GM23338 (cell line): ENCODE results near the gene PREP. TPM values are rescaled to one million over a fixed set of nuclear protein-coding genes. Genes with fewer than 3 reads are reported as not detected.

ENCODE experiments used
- ATAC-seq: fragments of 200-7000 bp; cut with Tn5 transposase; 3 replicates; pipeline ENCODE4 v1.9.1; 2020
- DNase-seq: peaks from one replicate; pipeline ENCODE4 v3.0.0-alpha.2; 2015; ENCODE audit warnings: low spot score
- H2AFZ ChIP-seq: fragments of 200-600 bp; sonication (generic); 2 replicates; pipeline ENCODE4 v1.8.0; 2016; ENCODE audit warnings: antibody characterized with exemption, mild to moderate bottlenecking, moderate library complexity
- H3F3A ChIP-seq: fragments of 200-600 bp; sonication (generic); replicated peaks from 2 replicates; pipeline ENCODE4 v1.8.0; 2017; ENCODE audit warnings: antibody characterized with exemption, mixed run types, low read depth
- H3K27ac ChIP-seq: fragments of 200-600 bp; sonication (generic); 2 replicates; pipeline ENCODE4 v1.6.1; 2016; ENCODE audit warnings: low read depth
- H3K27me3 ChIP-seq: fragments of 200-600 bp; sonication (generic); 2 replicates; pipeline ENCODE4 v1.8.0; 2016; ENCODE audit warnings: mild to moderate bottlenecking, mixed run types, moderate library complexity; ENCODE audit not compliant: insufficient read depth
- H3K36me3 ChIP-seq: fragments of 200-600 bp; sonication (generic); 2 replicates; pipeline ENCODE4 v1.8.0; 2016; ENCODE audit warnings: mild to moderate bottlenecking; ENCODE audit not compliant: insufficient read depth
- H3K4me1 ChIP-seq: fragments of 200-600 bp; sonication (generic); 2 replicates; pipeline ENCODE4 v1.8.0; 2016; ENCODE audit warnings: mild to moderate bottlenecking, moderate library complexity; ENCODE audit not compliant: insufficient read depth
- H3K4me2 ChIP-seq: fragments of 200-600 bp; sonication (generic); 2 replicates; pipeline ENCODE4 v1.7.1; 2017; ENCODE audit warnings: mixed run types
- H3K4me3 ChIP-seq: fragments of 200-600 bp; sonication (generic); 2 replicates; pipeline ENCODE4 v1.6.1; 2016; ENCODE audit warnings: mixed run types
- H3K79me2 ChIP-seq: fragments of 200-600 bp; sonication (generic); replicated peaks from 2 replicates; pipeline ENCODE4 v1.8.0; 2017; ENCODE audit warnings: mild to moderate bottlenecking; ENCODE audit not compliant: insufficient read depth
- H3K9me2 ChIP-seq: fragments of 200-600 bp; sonication (generic); 2 replicates; pipeline ENCODE4 v1.8.0; 2017; ENCODE audit not compliant: insufficient read depth
- H4K20me1 ChIP-seq: fragments of 200-600 bp; sonication (generic); replicated peaks from 2 replicates; pipeline ENCODE4 v1.8.0; 2017; ENCODE audit warnings: mild to moderate bottlenecking; ENCODE audit not compliant: insufficient read depth
- H3K27ac Mint-ChIP-seq: 2 replicates; pipeline ENCODE4 v1.8.0; 2020; ENCODE audit warnings: inconsistent platforms, mild to moderate bottlenecking, moderate library complexity, mixed read lengths
- H3K27me3 Mint-ChIP-seq: 3 replicates; pipeline ENCODE4 v1.8.0; 2022; ENCODE audit warnings: low read depth, mild to moderate bottlenecking, moderate library complexity, mixed read lengths, inconsistent platforms; ENCODE audit not compliant: insufficient read depth, poor library complexity
- H3K36me3 Mint-ChIP-seq: 3 replicates; pipeline ENCODE4 v1.8.0; 2021; ENCODE audit warnings: low read depth, mild to moderate bottlenecking, inconsistent platforms, moderate library complexity, mixed read lengths
- H3K4me1 Mint-ChIP-seq: 3 replicates; pipeline ENCODE4 v1.8.0; 2020; ENCODE audit warnings: mild to moderate bottlenecking, inconsistent platforms, mixed read lengths
- H3K4me3 Mint-ChIP-seq: 3 replicates; pipeline ENCODE4 v1.8.0; 2021; ENCODE audit warnings: moderate library complexity, mild to moderate bottlenecking, inconsistent platforms, mixed read lengths
- H3K9me3 Mint-ChIP-seq: 3 replicates; pipeline ENCODE4 v1.8.0; 2020; ENCODE audit warnings: moderate library complexity, mild to moderate bottlenecking, inconsistent platforms, mixed read lengths
- CREB1 ChIP-seq: fragments of 250-450 bp; sonication (Bioruptor Pico); IDR thresholded peaks from 2 replicates; pipeline ENCODE4 v1.5.0; 2020; ENCODE audit warnings: low read depth, mild to moderate bottlenecking, moderate library complexity
- EZH2 ChIP-seq: fragments of 200-600 bp; sonication (generic); IDR thresholded peaks from one replicate; pipeline ENCODE4 v1.8.0; 2017; ENCODE audit warnings: antibody characterized with exemption, mild to moderate bottlenecking, low read depth; ENCODE audit not compliant: unreplicated experiment
- EZH2phosphoT487 ChIP-seq: fragments of 200-600 bp; sonication (generic); IDR thresholded peaks from one replicate; pipeline ENCODE4 v1.8.1; 2018; ENCODE audit warnings: antibody characterized with exemption; ENCODE audit not compliant: unreplicated experiment
- JUNB ChIP-seq: IDR thresholded peaks from one replicate; pipeline ENCODE4 v1.6.1; 2016; ENCODE audit warnings: antibody characterized with exemption; ENCODE audit not compliant: unreplicated experiment
- NANOG ChIP-seq: IDR thresholded peaks from 2 replicates; pipeline ENCODE4 v1.6.1; 2016; ENCODE audit warnings: antibody characterized with exemption, borderline replicate concordance
- POLR2AphosphoS5 ChIP-seq: IDR thresholded peaks from 2 replicates; pipeline ENCODE4 v1.6.1; 2016; ENCODE audit warnings: antibody characterized with exemption, low read depth
- STAT1 ChIP-seq: IDR thresholded peaks from one replicate; pipeline ENCODE4 v1.6.1; 2016; ENCODE audit warnings: antibody characterized with exemption; ENCODE audit not compliant: unreplicated experiment
- ZNF114 ChIP-seq: fragments of 250-450 bp; sonication (Bioruptor Pico); IDR thresholded peaks from 2 replicates; pipeline ENCODE4 v1.5.0; 2020; ENCODE audit warnings: mild to moderate bottlenecking, moderate library complexity
- ZNF331 ChIP-seq: fragments of 250-450 bp; sonication (Bioruptor Pico); IDR thresholded peaks from 2 replicates; pipeline ENCODE4 v1.5.0; 2020; ENCODE audit warnings: low read depth, mild to moderate bottlenecking, moderate library complexity
- ZNF462 ChIP-seq: fragments of 250-450 bp; sonication (Bioruptor Pico); IDR thresholded peaks from 2 replicates; pipeline ENCODE4 v1.5.0; 2020; ENCODE audit warnings: mild to moderate bottlenecking, moderate library complexity
- polyA plus RNA-seq: library from polyadenylated mRNA; unstranded; fragments of >200 nt; fragmentation: Nextera tagmentation; extraction: Ambion mirVana; gene quantifications from 2 replicates; pipeline ENCODE4 v1.2.1, GENCODE V29; 2016
- total RNA-seq: library from RNA; depleted of rRNA; stranded (reverse); fragments of >200 nt; shearing (Covaris generic); gene quantifications from 2 replicates; pipeline ENCODE4 v1.2.3, GENCODE V29; 2014
- TF ChIP-seq, protein P1 (sequence below), 2 experiments: fragments of 200-600 bp in 1 of 2; sonication (generic) in 1 of 2; conservative IDR thresholded peaks; 2 replicates each; pipeline versions ENCODE4 v1.5.1 to v1.6.1; 2016 to 2017; ENCODE audit warnings: antibody characterized with exemption in 2 of 2, low read depth in 2 of 2, mild to moderate bottlenecking in 2 of 2, moderate library complexity in 1 of 2
- TF ChIP-seq, protein P2 (sequence below): IDR thresholded peaks from 2 replicates; pipeline ENCODE4 v1.6.1; 2016; ENCODE audit warnings: antibody characterized with exemption

PREP gene
- total and polyA plus RNA-seq, 2 experiments from 2014 or later: 28.5 to 52.7 TPM

DNA sequence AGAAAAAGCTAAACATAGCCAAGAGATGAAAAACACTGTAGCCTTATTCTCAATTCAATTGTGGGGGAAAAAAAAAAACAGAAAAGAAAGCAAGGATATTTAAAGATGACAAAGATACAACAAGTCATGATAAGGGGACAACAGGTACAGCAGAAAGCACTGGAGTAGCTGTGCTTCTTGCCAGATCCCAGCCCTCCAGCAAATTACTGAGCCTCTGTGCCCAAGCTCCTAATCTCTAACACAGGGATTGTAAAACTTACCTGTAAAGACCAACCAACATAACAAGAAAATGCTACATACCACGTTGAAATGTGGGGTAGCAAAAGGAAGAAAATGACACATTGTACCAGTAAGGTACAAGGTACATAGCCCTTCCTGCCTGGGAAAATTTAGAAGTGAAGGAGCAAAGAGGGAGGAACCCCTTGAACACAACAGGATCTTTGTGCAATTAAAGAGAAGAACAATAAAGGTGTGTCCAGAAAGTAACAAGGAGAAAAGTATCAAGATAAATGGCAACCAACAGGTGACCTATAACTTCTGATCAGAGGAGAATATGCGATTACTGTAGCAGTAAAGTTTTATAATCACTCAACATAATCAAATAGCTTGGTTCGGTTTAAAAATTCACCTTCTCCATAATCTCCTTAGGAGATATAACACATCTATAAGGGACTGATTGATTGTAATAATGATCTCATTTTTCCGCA lies 30.6 kb downstream of the PREP start (continued):
- TF ChIP-seq, protein P1, sequence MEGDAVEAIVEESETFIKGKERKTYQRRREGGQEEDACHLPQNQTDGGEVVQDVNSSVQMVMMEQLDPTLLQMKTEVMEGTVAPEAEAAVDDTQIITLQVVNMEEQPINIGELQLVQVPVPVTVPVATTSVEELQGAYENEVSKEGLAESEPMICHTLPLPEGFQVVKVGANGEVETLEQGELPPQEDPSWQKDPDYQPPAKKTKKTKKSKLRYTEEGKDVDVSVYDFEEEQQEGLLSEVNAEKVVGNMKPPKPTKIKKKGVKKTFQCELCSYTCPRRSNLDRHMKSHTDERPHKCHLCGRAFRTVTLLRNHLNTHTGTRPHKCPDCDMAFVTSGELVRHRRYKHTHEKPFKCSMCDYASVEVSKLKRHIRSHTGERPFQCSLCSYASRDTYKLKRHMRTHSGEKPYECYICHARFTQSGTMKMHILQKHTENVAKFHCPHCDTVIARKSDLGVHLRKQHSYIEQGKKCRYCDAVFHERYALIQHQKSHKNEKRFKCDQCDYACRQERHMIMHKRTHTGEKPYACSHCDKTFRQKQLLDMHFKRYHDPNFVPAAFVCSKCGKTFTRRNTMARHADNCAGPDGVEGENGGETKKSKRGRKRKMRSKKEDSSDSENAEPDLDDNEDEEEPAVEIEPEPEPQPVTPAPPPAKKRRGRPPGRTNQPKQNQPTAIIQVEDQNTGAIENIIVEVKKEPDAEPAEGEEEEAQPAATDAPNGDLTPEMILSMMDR (conservative IDR thresholded peaks at IDR 0.05; ENCODE audit: low read depth in 2 of 2): no peak
- TF ChIP-seq, protein P2, sequence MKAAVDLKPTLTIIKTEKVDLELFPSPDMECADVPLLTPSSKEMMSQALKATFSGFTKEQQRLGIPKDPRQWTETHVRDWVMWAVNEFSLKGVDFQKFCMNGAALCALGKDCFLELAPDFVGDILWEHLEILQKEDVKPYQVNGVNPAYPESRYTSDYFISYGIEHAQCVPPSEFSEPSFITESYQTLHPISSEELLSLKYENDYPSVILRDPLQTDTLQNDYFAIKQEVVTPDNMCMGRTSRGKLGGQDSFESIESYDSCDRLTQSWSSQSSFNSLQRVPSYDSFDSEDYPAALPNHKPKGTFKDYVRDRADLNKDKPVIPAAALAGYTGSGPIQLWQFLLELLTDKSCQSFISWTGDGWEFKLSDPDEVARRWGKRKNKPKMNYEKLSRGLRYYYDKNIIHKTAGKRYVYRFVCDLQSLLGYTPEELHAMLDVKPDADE: no peak

DNA sequence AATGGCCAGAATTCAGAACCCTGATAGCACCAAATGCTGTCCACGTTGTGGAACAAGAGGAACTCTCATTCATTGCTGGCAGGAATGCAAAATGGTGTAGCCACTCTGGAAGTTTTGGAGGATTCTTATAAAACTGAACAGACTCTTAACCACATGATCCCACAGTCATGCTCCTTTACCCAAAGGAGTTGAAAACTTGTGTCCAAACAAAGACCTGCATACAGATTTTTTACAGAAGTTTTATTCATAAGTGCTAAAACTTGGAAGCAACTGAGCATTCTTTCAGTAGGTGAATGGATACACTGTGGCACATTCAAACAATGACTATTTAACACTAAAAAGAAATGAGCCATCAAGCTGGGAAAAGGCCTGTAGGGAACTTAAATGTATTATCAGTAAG lies 32.5 kb downstream of the PREP start:
- H3K4me3 Mint-ChIP-seq: no peak overlapping the region
- ATAC-seq: no peak
- H3K79me2 ChIP-seq: peaks cover 8% of the 10 kb centered on the region; the same call in 1 of the 2 replicates
- no peaks in the 10 kb centered on the region for H3K9me3 Mint-ChIP-seq
- DNase-seq: no peak
- no peaks in the 10 kb centered on the region for H3K27me3 ChIP-seq
- H3K27ac ChIP-seq: no peak overlapping the region
- no peaks in the 10 kb centered on the region for H3K4me1 ChIP-seq
- no peak overlapping the region for H2AFZ ChIP-seq
- H3K4me1 Mint-ChIP-seq: no peaks in the 10 kb centered on the region
- no peak overlapping the region for H3K4me3 ChIP-seq
- no peaks in the 10 kb centered on the region; the same call in 1 of the 2 replicates for H4K20me1 ChIP-seq
- no peak overlapping the region for H3K4me2 ChIP-seq
- H3K36me3 ChIP-seq: peaks cover 17% of the 10 kb centered on the region
- peaks cover 45% of the 10 kb centered on the region for H3K36me3 Mint-ChIP-seq
- H3F3A ChIP-seq: no peaks in the 10 kb centered on the region
- H3K9me2 ChIP-seq: no peaks in the 10 kb centered on the region
- H3K27ac Mint-ChIP-seq: no peak overlapping the region
- H3K27me3 Mint-ChIP-seq: peaks cover 2% of the 10 kb centered on the region
- TF ChIP-seq NANOG (no peak), EZH2phosphoT487 (no peak), POLR2AphosphoS5 (no peak), ZNF462 (no peak), CREB1 (CRISPR knock-in tag) (no peak), ZNF114 (CRISPR knock-in tag) (no peak), EZH2 (no peak), JUNB (no peak), ZNF331 (CRISPR knock-in tag) (no peak), STAT1 (no peak)
- TF ChIP-seq, protein P2: no peak
- TF ChIP-seq, protein P1 (conservative IDR thresholded peaks at IDR 0.05; ENCODE audit: low read depth in 2 of 2): no peak
